Stimulated activated CD8-positive, alpha-beta memory T cell treated with anti-CD3 and anti-CD28 coated beads, Interleukin-12 subunit alpha, Interleukin-12 subunit beta, amount 100 ng/mL, for 24 hours (primary cell): ENCODE measurements around the gene CD69.
"Not testable (repeated sequence)": the region's sequence is repeated elsewhere in the genome, so short reads cannot be mapped to it uniquely, and the experiment has no call there.

Source experiments
- DNase-seq: peaks from one replicate; pipeline ENCODE4 v3.0.0-alpha.2; 2020; ENCODE audit errors: extremely low read depth

CD69 gene

GRCh38 chr12:9719790-9720189 lies 40.9 kb downstream of the CD69 start:
- no peak for DNase-seq

- DNase-seq: no peak
Measured at GRCh38 chr12:9718968-9719367, 41.7 kb downstream of the CD69 start.

- DNase-seq: no peak
Measured at GRCh38 chr12:9717070-9717925, 43.4 kb downstream of the CD69 start.

GRCh38 chr12:9713032-9713558 lies 47.6 kb downstream of the CD69 start:
- not testable (repeated sequence) for DNase-seq

GRCh38 chr12:9711664-9712063 lies 49.0 kb downstream of the CD69 start:
- no peak for DNase-seq

GRCh38 chr12:9710584-9711375 lies 49.9 kb downstream of the CD69 start:
- DNase-seq: no peak

GRCh38 chr12:9708853-9709252 lies 51.8 kb downstream of the CD69 start:
- no peak for DNase-seq

- no peak for DNase-seq
Measured at GRCh38 chr12:9707864-9708808, 52.6 kb downstream of the CD69 start.

GRCh38 chr12:9707356-9707755 lies 53.3 kb downstream of the CD69 start:
- no peak for DNase-seq

GRCh38 chr12:9706086-9706685 lies 54.5 kb downstream of the CD69 start:
- DNase-seq: no peak

- not testable (repeated sequence) for DNase-seq
Measured at GRCh38 chr12:9704561-9704960, 56.1 kb downstream of the CD69 start.
